HepG2 (cell line): Measurements from ENCODE around the gene PSMG3. TPM values are rescaled to one million over a fixed set of nuclear protein-coding genes. Genes with fewer than 3 reads are reported as not detected.

ENCODE experiments used
- ATAC-seq: fragments of 200-7000 bp; cut with Tn5 transposase; 3 replicates; pipeline ENCODE4 v1.9.1; 2020; ENCODE audit warnings: mild to moderate bottlenecking, moderate library complexity
- BruUV-seq: library from RNA; stranded (reverse); fragments of 400-500 nt; replicated peaks from 2 replicates; lab custom pipeline; 2021; lab: Mats Ljungman, UMichigan
- CTCF ChIA-PET: fragments of 300-600 bp; formaldehyde crosslinking; extraction: SDS; loops from one replicate; lab custom pipeline; 2021; ENCODE audit warnings: low total read pairs, inconsistent platforms, low intra/inter-chr PET ratio; lab: Yijun Ruan, JAX
- POLR2A ChIA-PET: fragments of 350-600 bp; sonication (Branson Sonifier 250); formaldehyde crosslinking; loops from one replicate; lab custom pipeline; 2020; ENCODE audit warnings: antibody characterized with exemption, inconsistent platforms; lab: Yijun Ruan, JAX
- DNase-seq: peaks from one replicate; pipeline ENCODE4 v3.0.0-alpha.2; 2015; ENCODE audit warnings: low spot score
- FAIRE-seq: peaks from 3 replicates; lab custom pipeline; 2011; peaks lifted over from hg19 to GRCh38; lab: Jason Lieb, UNC
- H2AFZ ChIP-seq: one replicate; pipeline ENCODE4 v1.6.1; 2011; ENCODE audit warnings: low read length, inconsistent platforms
- H3K27ac ChIP-seq: fragments of 300-600 bp; 3 replicates; pipeline ENCODE4 v1.8.0; 2011; ENCODE audit warnings: mixed run types, mild to moderate bottlenecking, mixed read lengths, low read length, inconsistent platforms; ENCODE audit not compliant: insufficient read depth; ENCODE audit errors: extremely low read length
- H3K27me3 ChIP-seq, 2 experiments: fragments of 200-600 bp in 1 of 2; 2 replicates in 1 of 2; 3 replicates in 1 of 2; pipeline versions ENCODE4 v1.6.0 to v1.8.0; 2011; ENCODE audit warnings: low read length in 2 of 2, mild to moderate bottlenecking in 2 of 2, moderate library complexity in 2 of 2, inconsistent platforms in 1 of 2; ENCODE audit not compliant: insufficient read depth in 2 of 2, control insufficient read depth in 1 of 2
- H3K36me3 ChIP-seq, 2 experiments: fragments of 200-600 bp in 1 of 2; replicated peaks in 1 of 2; 2 replicates in 1 of 2; 3 replicates in 1 of 2; pipeline versions ENCODE4 v1.5.1 to v1.8.0; 2011; ENCODE audit warnings: low read length in 2 of 2, inconsistent platforms in 1 of 2; ENCODE audit not compliant: insufficient read depth in 2 of 2, control insufficient read depth in 1 of 2
- H3K4me1 ChIP-seq: 2 replicates; pipeline ENCODE4 v1.5.1; 2012; ENCODE audit warnings: low read length, inconsistent platforms; ENCODE audit not compliant: insufficient read depth
- H3K4me2 ChIP-seq: 2 replicates; pipeline ENCODE4 v1.6.0; 2011; ENCODE audit warnings: low read depth, low read length, inconsistent platforms
- H3K4me3 ChIP-seq, 3 experiments: fragments of 200-600 bp in 1 of 3; sonication (generic), shearing (Covaris generic) in 1 of 3; replicated peaks in 1 of 3; 2 replicates each; pipeline ENCODE4 v1.5.1; 2011 to 2016; ENCODE audit warnings: low read length in 3 of 3, inconsistent platforms in 2 of 3, low read depth in 2 of 3, mild to moderate bottlenecking in 2 of 3, control low read depth in 1 of 3, mixed read lengths in 1 of 3; ENCODE audit not compliant: insufficient read depth in 1 of 3
- H3K79me2 ChIP-seq: one replicate; pipeline ENCODE4 v1.6.1; 2011; ENCODE audit warnings: low read length, inconsistent platforms; ENCODE audit not compliant: insufficient read depth
- H3K9ac ChIP-seq: 2 replicates; pipeline ENCODE4 v1.6.0; 2011; ENCODE audit warnings: mild to moderate bottlenecking, low read depth, low read length, inconsistent platforms; ENCODE audit not compliant: insufficient read depth
- H3K9me3 ChIP-seq: 2 replicates; pipeline ENCODE4 v1.5.1; 2012; ENCODE audit warnings: mild to moderate bottlenecking, low read length
- H4K20me1 ChIP-seq: 2 replicates; pipeline ENCODE4 v1.6.0; 2011; ENCODE audit warnings: inconsistent platforms, mild to moderate bottlenecking, low read length, moderate library complexity; ENCODE audit not compliant: insufficient read depth
- ATF6 ChIP-seq: sonication (generic); formaldehyde crosslinking; conservative IDR thresholded peaks from 2 replicates; pipeline ENCODE4 v1.4.0; 2020; ENCODE audit warnings: missing genetic modification reagents
- DPF2 ChIP-seq: sonication (generic); formaldehyde crosslinking; IDR thresholded peaks from 2 replicates; pipeline ENCODE4 v1.4.0; 2020; ENCODE audit warnings: mild to moderate bottlenecking, low read depth, missing genetic modification reagents, borderline replicate concordance
- IKZF4 ChIP-seq: sonication (generic); formaldehyde crosslinking; IDR thresholded peaks from 2 replicates; pipeline ENCODE4 v1.5.1; 2020; ENCODE audit warnings: borderline replicate concordance, mild to moderate bottlenecking, low read depth, missing genetic modification reagents; ENCODE audit errors: not compliant biosample characterization
- MAFK ChIP-seq, 2 experiments: IDR thresholded peaks in 1 of 2; conservative IDR thresholded peaks in 1 of 2; 2 replicates each; pipeline ENCODE4 v1.6.1; 2011; ENCODE audit warnings: improper control_type of control experiment in 2 of 2, low read length in 2 of 2
- MYC ChIP-seq: sonication (generic); formaldehyde crosslinking; IDR thresholded peaks from 2 replicates; pipeline ENCODE4 v1.9.0; 2021; ENCODE audit warnings: missing genetic modification reagents, borderline replicate concordance
- RELA ChIP-seq: sonication (generic); formaldehyde crosslinking; IDR thresholded peaks from 2 replicates; pipeline ENCODE4 v1.4.0; 2020; ENCODE audit warnings: missing genetic modification reagents
- SMAD3 ChIP-seq: sonication (generic); formaldehyde crosslinking; IDR thresholded peaks from 2 replicates; pipeline ENCODE4 v1.4.0; 2020; ENCODE audit warnings: missing genetic modification reagents
- ZNF737 ChIP-seq: sonication (generic); formaldehyde crosslinking; IDR thresholded peaks from 2 replicates; pipeline ENCODE4 v1.5.0; 2020; ENCODE audit warnings: missing genetic modification reagents, mild to moderate bottlenecking, borderline replicate concordance
- ZSCAN25 ChIP-seq: sonication (generic); formaldehyde crosslinking; IDR thresholded peaks from 2 replicates; pipeline ENCODE4 v1.8.0; 2022; ENCODE audit warnings: mild to moderate bottlenecking, missing genetic modification reagents
- WGBS: methylation state at CpG from one replicate; pipeline ENCODE4 v1.1.6; 2017; ENCODE audit warnings: low lambda C conversion rate; 5-methylcytosine and 5-hydroxymethylcytosine counted together
- in situ Hi-C: cut with HindIII; loops from 2 replicates; pipeline ENCODE4 v1.10.0; 2017; ENCODE audit warnings: low pct_unique_long_range_greater_than_20kb; ENCODE audit not compliant: extremely low pct_ligation_motif_present
- intact Hi-C: fragments of 100-400 bp; cut with micrococcal nuclease; formaldehyde crosslinking; loops from one replicate; pipeline ENCODE4 v1.10.0; 2022; ENCODE audit not compliant: unreplicated experiment
- polyA plus RNA-seq, 8 experiments: library from polyadenylated mRNA; depleted of rRNA in 3 of 8; stranded (reverse) in 7 of 8; unstranded in 1 of 8; fragments of >200 nt; fragmentation: Illumina TruSeq in 4 of 8; extraction: Trizol in 4 of 8; gene quantifications; 2 replicates each; pipeline versions ENCODE4 v1.2.1 to v1.2.3, GENCODE V29; 2011 to 2016; ENCODE audit warnings: low read depth in 4 of 8, missing spikeins in 1 of 8, mixed read lengths in 1 of 8; ENCODE audit not compliant: insufficient read depth in 1 of 8
- total RNA-seq, 5 experiments: library from RNA; depleted of rRNA; stranded (reverse); fragments of >200 nt; fragmentation: Illumina TruSeq; extraction: Trizol; gene quantifications; 2 replicates each; pipeline ENCODE4 v1.2.3, GENCODE V29; 2016; ENCODE audit warnings: low read depth in 1 of 5
- TF ChIP-seq, protein P1 (sequence below): sonication (generic); formaldehyde crosslinking; IDR thresholded peaks from 2 replicates; pipeline ENCODE4 v1.9.0; 2021; ENCODE audit warnings: missing genetic modification reagents, mild to moderate bottlenecking, borderline replicate concordance
- TF ChIP-seq, protein P2 (sequence below): sonication (generic); formaldehyde crosslinking; IDR thresholded peaks from 2 replicates; pipeline ENCODE4 v1.5.0; 2020; ENCODE audit warnings: mild to moderate bottlenecking, missing genetic modification reagents, borderline replicate concordance
- TF ChIP-seq, protein P3 (sequence below): sonication (generic); formaldehyde crosslinking; IDR thresholded peaks from 2 replicates; pipeline ENCODE4 v1.4.0; 2020; ENCODE audit warnings: missing genetic modification reagents; ENCODE audit errors: not compliant biosample characterization

The PSMG3 gene
- total and polyA plus RNA-seq, 2 of the 13 experiments (the other 11 are each of a cell fraction or from before 2014, with no cell fraction given), result 29.6 to 48.4 TPM

DNA sequence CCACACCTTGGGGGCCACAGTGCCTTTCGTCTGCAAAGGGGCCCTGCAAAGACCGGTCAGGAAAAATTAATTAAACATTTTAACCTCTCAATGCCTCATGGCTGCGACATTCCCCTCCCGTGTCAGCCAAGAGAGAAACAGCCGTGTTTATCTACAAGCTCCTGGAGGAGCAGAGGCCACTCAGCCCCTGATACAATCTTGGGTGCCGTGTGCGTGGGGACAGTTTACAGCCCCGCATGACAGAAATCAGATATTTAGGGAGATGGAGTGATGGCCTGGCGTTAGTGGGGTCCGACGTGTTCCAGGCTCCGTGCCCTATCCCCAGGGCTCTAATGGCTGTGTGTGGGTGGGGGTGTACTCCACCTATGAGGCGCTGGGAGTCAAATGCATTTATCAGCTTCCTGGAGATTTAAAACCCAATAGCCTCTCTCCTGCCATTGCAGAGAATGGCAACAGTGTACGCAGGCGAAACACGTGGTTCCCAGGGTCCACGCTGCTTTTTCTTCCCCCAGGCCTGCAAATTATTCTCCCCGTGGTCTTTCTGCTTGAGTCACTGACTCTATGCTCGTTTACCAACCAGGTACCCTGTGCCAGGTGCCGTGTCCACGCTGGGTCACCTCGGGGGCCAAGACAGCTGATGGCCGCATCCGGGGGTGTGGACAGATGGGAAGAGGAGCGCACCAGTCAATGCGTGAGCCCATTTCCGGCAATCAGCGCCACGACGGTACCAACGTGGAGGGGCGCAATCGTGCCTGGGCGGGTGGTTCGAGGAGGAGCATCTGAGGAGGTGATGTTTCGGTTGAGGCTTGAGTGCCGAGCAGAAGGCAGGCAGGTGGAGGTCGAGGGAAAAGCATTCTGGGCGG, 26.6 kb upstream of the PSMG3 start:
- FAIRE-seq, result no peak
- TF ChIP-seq, protein P1, sequence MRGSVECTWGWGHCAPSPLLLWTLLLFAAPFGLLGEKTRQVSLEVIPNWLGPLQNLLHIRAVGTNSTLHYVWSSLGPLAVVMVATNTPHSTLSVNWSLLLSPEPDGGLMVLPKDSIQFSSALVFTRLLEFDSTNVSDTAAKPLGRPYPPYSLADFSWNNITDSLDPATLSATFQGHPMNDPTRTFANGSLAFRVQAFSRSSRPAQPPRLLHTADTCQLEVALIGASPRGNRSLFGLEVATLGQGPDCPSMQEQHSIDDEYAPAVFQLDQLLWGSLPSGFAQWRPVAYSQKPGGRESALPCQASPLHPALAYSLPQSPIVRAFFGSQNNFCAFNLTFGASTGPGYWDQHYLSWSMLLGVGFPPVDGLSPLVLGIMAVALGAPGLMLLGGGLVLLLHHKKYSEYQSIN (CRISPR knock-in tag), result no peak
- TF ChIP-seq MAFK (conservative IDR thresholded peaks at IDR 0.05 in 1 of 2, IDR thresholded peaks at IDR 0.05 in 1 of 2; ENCODE audit: low read length in 2 of 2) (no peak), SMAD3 (no peak), ZSCAN25 (CRISPR knock-in tag) (no peak), ZNF737 (no peak), ATF6 (no peak), DPF2 (CRISPR knock-in tag) (no peak), IKZF4 (CRISPR knock-in tag) (no peak), RELA (CRISPR knock-in tag) (no peak), MYC (CRISPR knock-in tag) (no peak)
- TF ChIP-seq, protein P2, sequence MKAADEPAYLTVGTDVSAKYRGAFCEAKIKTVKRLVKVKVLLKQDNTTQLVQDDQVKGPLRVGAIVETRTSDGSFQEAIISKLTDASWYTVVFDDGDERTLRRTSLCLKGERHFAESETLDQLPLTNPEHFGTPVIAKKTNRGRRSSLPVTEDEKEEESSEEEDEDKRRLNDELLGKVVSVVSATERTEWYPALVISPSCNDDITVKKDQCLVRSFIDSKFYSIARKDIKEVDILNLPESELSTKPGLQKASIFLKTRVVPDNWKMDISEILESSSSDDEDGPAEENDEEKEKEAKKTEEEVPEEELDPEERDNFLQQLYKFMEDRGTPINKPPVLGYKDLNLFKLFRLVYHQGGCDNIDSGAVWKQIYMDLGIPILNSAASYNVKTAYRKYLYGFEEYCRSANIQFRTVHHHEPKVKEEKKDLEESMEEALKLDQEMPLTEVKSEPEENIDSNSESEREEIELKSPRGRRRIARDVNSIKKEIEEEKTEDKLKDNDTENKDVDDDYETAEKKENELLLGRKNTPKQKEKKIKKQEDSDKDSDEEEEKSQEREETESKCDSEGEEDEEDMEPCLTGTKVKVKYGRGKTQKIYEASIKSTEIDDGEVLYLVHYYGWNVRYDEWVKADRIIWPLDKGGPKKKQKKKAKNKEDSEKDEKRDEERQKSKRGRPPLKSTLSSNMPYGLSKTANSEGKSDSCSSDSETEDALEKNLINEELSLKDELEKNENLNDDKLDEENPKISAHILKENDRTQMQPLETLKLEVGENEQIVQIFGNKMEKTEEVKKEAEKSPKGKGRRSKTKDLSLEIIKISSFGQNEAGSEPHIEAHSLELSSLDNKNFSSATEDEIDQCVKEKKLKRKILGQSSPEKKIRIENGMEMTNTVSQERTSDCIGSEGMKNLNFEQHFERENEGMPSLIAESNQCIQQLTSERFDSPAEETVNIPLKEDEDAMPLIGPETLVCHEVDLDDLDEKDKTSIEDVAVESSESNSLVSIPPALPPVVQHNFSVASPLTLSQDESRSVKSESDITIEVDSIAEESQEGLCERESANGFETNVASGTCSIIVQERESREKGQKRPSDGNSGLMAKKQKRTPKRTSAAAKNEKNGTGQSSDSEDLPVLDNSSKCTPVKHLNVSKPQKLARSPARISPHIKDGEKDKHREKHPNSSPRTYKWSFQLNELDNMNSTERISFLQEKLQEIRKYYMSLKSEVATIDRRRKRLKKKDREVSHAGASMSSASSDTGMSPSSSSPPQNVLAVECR (CRISPR knock-in tag), result no peak
- TF ChIP-seq, protein P3, sequence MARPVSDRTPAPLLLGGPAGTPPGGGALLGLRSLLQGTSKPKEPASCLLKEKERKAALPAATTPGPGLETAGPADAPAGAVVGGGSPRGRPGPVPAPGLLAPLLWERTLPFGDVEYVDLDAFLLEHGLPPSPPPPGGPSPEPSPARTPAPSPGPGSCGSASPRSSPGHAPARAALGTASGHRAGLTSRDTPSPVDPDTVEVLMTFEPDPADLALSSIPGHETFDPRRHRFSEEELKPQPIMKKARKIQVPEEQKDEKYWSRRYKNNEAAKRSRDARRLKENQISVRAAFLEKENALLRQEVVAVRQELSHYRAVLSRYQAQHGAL (CRISPR knock-in tag), result no peak
- ChIA-PET POLR2A (no interaction called here), CTCF (no interaction called here)
- H3K36me3 ChIP-seq, result no peaks in the 10 kb centered on the region
- BruUV-seq, result no TSS peak
- WGBS, result 33% methylated on average over 34 of the region's 39 CpGs
- H3K27me3 ChIP-seq, result peaks cover 5 to 78% of the 10 kb centered on the region in 2 experiments; a peak in 3 of 5 replicates
- H3K9me3 ChIP-seq, result no peaks in the 10 kb centered on the region
- ATAC-seq, result no peak
- in situ Hi-C loops (loop anchor here (25.0 kb wide), 1 partner anchor 616 kb away; no protein-coding TSS in a partner anchor), intact Hi-C loops (no loop called here)
- H3K79me2 ChIP-seq, result no peaks in the 10 kb centered on the region
- no peak overlapping the region for H3K27ac ChIP-seq
- H3K9ac ChIP-seq, result no peak overlapping the region
- no peaks in the 10 kb centered on the region for H4K20me1 ChIP-seq
- 0 out of 2 replicates have a peak, but pooled peaks cover 5% of the 10 kb centered on the region for H3K4me1 ChIP-seq
- no peak overlapping the region for H3K4me3 ChIP-seq
- no peak overlapping the region for H3K4me2 ChIP-seq
- H2AFZ ChIP-seq, result no peak overlapping the region
- no peak for DNase-seq
